ENCODE results near the gene DISC1.
"Not testable (repeated sequence)": the region's sequence is repeated elsewhere in the genome, so short reads cannot be mapped to it uniquely, and the experiment has no call there.

Gene DISC1

GRCh38 chr1:231638647-231639046, 12.1 kb downstream of the DISC1 start:
- no peak for DNase-seq (ENCODE audit: low spot score)

- peak; percentile 61 for DNase-seq (ENCODE audit: low spot score)
Observed at GRCh38 chr1:231639819-231640218, 13.2 kb downstream of the DISC1 start.

GRCh38 chr1:231641444-231641843, 14.9 kb downstream of the DISC1 start:
- DNase-seq (ENCODE audit: low spot score): not testable (repeated sequence)

- not testable (repeated sequence) for DNase-seq (ENCODE audit: low spot score)
Observed at GRCh38 chr1:231642061-231642460, 15.5 kb downstream of the DISC1 start.

- no peak for DNase-seq (ENCODE audit: low spot score)
Observed at GRCh38 chr1:231642618-231643017, 16.0 kb downstream of the DISC1 start.

GRCh38 chr1:231643071-231643934, 16.7 kb downstream of the DISC1 start:
- no peak for DNase-seq (ENCODE audit: low spot score)

GRCh38 chr1:231643935-231644237, 17.3 kb downstream of the DISC1 start:
- no peak for DNase-seq (ENCODE audit: low spot score)

GRCh38 chr1:231645634-231646033, 19.0 kb downstream of the DISC1 start:
- not testable (repeated sequence) for DNase-seq (ENCODE audit: low spot score)

GRCh38 chr1:231646165-231646564, 19.6 kb downstream of the DISC1 start:
- DNase-seq (ENCODE audit: low spot score): not testable (repeated sequence)

- DNase-seq (ENCODE audit: low spot score): not testable (repeated sequence)
Observed at GRCh38 chr1:231651621-231652260, 25.2 kb downstream of the DISC1 start.

GRCh38 chr1:231653632-231654031, 27.0 kb downstream of the DISC1 start:
- DNase-seq (ENCODE audit: low spot score): no peak

- DNase-seq (ENCODE audit: low spot score): no peak
Observed at GRCh38 chr1:231656741-231657140, 30.2 kb downstream of the DISC1 start.

GRCh38 chr1:231658223-231658622, 31.6 kb downstream of the DISC1 start:
- DNase-seq (ENCODE audit: low spot score): not testable (repeated sequence)

GRCh38 chr1:231660198-231660597, 33.6 kb downstream of the DISC1 start:
- no peak for DNase-seq (ENCODE audit: low spot score)

- DNase-seq (ENCODE audit: low spot score): no peak
Observed at GRCh38 chr1:231663211-231663792, 36.7 kb downstream of the DISC1 start.

GRCh38 chr1:231665101-231665500, 38.5 kb downstream of the DISC1 start:
- no peak for DNase-seq (ENCODE audit: low spot score)

- no peak for DNase-seq (ENCODE audit: low spot score)
Observed at GRCh38 chr1:231665726-231666125, 39.1 kb downstream of the DISC1 start.

GRCh38 chr1:231666220-231666936, 39.8 kb downstream of the DISC1 start:
- peak; percentile 66 for DNase-seq (ENCODE audit: low spot score)

- no peak for DNase-seq (ENCODE audit: low spot score)
Observed at GRCh38 chr1:231666937-231667608, 40.5 kb downstream of the DISC1 start.

GRCh38 chr1:231667896-231668506, 41.4 kb downstream of the DISC1 start:
- DNase-seq (ENCODE audit: low spot score): no peak

- no peak for DNase-seq (ENCODE audit: low spot score)
Observed at GRCh38 chr1:231668826-231669225, 42.2 kb downstream of the DISC1 start.

Measured in D341Med (cell line).